Activated gamma-delta T cell treated with Interleukin-2 at 50 U/mL for 16 hours (primary cell): ENCODE measurements around the gene CALM3.
"Not testable (repeated sequence)": the region's sequence is repeated elsewhere in the genome, so short reads cannot be mapped to it uniquely, and the experiment has no call there.

Experiments used
- DNase-seq: peaks from one replicate; pipeline ENCODE4 v3.0.0-alpha.2; 2020

Gene CALM3

DNA sequence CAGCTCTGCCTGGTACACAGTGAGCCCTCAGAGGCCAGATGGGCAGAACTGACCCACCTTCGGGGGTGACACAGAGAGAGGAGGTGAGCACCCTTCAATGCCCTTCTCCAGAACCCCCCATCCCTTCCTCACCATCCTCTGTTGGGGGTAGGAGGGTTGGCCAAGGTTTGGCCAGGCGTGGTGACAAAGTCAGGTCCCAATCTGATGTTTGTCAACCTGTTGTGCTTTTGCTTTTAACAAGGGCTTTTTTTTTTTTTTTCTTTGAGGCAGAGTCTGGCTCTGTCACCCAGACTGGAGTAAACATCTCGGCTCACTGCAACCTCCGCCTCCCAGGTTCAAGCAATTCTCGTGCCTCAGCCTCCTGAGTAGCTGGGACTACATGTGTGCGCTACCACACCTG lies 16.5 kb downstream of the CALM3 start:
- no peak for DNase-seq

DNA sequence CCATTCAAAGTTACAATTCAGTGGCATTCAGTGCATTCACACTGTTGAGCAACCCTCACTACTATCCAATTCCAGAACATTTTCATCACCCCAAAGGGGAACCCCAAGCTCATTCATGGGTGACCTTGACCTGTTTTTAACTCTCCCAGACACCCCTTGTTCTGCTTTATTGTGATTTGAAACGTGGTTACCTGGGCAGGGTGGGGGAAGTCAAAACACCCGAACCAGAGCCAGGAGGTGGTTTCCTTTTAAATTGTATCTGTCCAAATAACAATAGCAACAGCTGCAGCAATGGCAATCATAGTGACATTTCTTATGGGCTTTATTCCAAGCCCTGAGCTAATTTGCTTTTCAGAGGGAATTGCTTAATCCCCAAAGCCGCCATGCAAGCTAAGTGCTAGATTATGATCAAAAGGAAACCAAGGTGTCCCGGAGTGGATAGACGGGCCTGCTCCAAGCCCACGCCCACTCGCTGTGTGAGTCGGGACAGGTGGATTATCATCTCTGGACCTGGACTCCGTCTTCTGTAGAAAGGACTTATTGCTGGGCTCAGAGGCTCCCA lies 17.6 kb downstream of the CALM3 start:
- no peak for DNase-seq

DNA sequence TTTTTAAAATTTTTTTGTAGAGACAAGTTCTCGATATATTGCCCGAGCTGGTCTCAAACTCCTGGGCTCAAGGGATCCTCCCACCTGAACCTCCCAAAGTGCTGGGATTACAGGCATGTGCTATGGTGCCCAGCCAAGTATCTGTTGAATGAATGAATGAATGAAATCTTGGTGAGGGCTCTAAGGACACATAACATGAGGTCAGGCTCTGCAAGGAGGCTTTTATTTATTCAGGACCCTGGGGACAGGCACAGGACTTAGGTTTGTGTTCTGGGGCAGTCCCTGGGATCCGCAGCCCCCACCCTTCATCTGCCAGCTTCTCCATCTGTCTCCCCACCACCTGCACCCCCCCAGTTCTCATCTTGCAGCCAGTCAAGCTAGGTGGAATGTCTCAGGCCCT lies 19.1 kb downstream of the CALM3 start:
- no peak for DNase-seq

DNA sequence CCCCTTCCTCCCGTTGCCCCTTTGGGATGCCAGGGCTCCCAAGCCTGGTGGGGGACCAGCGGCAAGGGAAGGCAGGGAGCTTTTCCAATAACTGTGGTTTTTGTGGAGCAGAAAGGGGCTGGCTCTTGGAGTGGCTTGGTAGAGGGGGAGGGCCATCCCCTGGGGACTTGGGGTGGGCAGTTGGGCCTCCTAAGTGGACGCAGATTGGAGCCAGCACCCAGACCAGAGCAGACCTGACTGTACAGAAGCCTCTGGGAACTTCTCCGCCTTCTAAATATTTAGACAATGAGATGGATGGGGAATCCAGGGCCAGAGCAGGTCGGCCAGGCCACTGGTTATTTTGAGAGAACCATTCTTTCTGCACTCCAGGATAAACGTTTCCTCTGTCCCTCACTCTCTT lies 19.6 kb downstream of the CALM3 start:
- no peak for DNase-seq

DNA sequence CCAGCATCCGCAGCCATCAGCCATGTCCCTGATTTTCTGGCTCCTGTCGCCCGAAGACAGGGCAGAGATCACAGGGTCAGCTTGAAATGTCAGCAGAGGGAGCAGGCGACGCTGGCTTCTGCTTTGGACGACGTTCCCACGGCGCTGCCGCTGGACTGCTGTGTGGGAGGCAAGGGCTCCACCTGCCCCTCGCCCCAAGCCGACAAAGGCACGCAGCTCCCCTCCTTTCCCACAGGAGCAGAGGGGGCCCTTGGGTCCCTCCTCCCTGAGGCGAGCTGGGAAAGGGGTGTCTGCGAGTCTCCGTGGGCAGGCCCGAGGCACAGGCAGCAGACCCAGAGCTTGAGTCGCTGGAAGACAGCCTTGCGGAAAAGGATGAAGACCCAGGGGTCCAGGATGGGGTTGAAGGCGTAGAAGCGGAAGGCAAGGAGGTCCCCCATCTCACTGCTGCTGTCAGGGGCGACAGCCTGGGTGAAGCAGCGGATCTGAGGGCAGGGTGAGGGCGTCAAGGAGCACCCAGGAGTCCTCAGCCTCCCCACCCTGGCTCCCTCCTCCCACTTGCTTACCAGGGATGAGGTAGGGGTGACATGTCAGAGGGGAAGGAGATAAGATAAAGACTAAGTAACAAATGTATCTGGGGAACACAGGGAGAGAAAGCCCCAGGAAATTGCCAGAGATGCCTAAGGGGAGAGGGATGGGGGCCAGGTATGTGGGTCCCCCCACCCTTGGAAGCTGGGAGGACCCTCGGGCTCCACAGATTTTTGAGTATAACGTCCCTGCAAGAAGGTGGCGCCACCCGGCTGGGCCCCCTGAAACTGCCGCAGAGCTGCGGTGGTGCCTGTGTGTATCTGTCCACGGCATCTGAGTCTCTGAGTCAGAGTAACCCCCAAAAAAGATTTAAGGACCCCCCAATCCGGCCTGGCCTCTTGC lies 20.3 kb downstream of the CALM3 start:
- DNase-seq = no peak

DNA sequence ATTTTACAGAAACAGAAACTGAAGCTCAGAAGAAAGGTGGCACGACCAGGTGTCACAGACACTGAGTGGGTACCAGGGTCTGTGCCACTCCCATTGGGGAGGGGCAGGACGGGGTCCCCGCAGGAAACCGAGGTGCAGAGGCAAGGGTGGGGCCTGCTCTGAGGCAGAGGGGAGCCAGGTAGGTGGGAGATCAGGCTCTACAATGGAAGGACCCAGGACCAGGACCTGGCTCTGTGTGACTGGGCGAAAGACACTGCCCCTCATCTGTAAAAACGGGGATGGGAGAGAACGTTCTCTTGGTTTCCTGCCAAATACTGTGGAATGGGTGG lies 21.0 kb downstream of the CALM3 start:
- DNase-seq = no peak

DNA sequence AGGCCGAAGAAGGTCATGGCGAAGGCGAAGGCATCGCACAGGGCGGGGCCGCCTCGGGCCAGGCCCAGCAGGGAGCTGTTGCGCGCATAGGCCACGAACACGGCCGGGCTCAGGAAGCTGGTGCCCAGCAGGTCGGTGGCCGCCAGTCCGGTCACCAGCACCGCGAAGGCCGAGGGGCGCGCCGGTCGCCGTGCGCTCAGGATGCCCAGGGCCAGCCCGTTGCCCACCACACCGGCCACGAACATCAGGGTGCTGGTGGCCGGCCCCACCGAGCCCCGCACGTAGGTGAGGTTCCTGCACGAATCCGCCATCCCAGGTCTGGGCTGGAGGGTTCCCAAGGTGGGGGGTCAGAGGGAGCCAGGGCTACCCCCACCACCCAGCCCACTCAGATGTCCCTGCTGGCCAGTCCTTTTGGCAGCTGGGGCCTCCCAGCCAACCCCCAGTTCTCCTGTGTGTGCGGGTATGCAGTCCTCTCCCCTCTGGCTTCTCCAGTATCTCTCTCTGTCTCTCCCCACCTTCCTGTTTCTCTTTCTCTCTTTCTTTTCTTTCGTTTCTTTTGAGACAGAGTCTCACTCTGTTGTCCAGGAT lies 22.9 kb downstream of the CALM3 start:
- DNase-seq = no peak

DNA sequence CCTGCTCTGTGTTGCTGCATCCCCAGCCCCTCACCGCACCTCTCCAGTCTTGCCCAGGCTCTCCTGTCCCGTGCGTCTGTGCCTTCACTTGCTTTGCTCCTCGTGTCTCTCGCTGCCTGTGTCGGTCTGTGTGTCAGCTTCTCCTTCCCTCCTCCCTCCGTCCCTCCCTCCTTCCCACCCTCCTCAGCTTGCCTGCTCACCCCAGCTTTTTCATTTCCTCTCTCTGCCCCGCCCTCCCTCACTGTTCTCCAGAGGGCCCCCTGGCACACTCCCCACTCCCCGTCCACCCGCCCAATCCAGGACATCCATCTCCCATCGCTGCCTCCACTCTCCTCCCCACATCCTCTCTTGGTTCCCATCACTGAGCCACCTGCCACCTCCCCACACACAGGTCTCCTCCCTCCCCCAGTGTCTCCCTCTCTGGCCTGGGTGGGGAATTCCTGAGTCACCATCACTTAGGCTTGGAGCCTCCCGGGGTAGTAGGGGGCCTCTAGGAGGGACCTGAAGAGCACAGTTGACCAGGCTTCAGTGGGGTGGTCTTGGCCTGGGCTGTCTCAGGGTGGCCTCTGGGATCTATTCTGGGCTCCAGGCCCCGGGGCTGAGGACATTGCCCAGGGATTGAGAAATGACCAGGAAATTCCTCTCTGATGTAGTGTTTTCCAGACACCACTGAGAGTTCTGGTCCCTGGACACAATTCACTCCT lies 24.0 kb downstream of the CALM3 start, which contains the start of gene PTGIR:
TSS of gene PTGIR (minus strand) at position 132 of the 704 bp plus-strand sequence. CDS start 864 bp downstream, outside the sequence.
- DNase-seq = no peak

DNA sequence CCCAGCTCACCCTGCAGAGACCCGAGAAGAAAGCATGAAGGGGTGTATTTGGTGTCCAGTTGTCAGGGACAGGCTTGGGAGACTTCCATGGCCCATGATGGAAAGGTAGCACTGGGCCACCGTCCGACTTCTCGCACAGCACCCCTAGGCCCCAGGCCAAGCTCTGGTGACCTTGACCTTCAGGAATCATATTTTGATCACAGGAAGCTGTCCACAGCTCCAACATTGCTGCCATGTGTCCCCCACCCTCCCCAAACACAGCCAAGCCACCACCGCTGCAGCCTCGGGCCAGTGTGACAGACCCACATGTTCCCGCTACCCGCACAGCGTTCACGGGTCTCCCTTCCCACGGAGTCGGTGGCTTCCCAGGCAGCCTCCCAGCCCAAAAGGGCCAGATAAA lies 24.6 kb downstream of the CALM3 start:
- DNase-seq = no peak

DNA sequence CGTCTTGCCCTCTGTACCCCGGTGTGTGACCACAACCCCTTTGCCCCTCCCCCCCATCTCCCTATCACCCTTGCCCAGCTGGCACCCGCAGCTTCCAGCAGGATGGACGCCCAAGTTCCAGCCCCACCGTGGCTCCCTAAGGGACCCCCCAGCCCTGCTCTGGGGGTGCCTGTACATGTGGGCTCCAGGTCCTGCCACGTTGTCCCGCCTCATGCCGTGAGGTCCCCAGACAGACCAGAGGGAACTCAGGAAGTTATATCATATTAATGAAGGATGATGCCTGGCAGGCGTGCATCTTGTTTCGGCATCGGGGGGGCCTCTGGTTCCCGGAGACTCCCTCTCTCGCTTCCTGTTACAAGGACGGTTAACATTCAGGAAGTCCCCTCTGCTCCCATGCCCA lies 25.3 kb downstream of the CALM3 start:
- DNase-seq = no peak

DNA sequence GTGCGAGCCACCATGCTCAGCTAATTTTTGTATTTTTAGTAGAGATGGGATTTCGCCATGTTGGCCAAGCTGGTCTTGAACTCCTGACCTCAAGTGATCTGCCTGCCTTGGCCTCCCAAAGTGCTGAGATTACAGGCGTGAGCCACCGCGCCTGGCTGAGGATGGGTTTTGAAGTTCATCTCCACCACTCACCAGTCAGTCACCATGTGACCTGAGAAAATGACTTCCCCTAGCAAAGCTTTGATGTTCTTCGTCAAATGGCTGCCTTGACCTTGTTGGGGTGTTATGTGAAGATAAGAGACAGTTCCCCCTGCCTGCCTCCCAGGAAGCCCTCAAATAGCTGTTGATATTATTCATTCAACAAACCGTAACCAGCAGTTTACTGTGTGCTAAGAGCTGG lies 27.8 kb downstream of the CALM3 start:
- not testable (repeated sequence) for DNase-seq

DNA sequence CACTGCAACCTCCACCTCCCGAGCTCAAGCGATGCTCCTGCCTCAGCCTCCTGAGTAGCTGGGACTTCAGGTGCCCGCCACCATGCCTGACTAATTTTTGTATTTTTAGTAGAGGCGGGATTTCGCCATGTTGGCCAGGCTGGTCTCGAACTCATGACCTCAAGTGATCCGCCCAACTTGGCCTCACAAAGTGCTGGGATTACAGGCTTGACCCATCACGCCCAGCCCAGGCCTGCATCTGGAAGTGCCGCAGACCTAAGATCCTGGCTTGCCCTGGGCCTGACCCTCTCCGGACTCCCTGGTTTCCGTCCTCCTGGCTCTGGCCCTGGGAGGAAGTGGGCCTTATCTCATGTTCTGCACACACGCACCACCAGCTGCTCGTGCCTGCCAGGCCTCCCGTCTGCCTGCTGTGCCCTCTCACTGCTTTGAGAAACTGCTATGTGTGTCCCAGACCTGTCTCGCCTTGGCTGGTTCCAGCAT lies 28.5 kb downstream of the CALM3 start:
- DNase-seq = no peak

DNA sequence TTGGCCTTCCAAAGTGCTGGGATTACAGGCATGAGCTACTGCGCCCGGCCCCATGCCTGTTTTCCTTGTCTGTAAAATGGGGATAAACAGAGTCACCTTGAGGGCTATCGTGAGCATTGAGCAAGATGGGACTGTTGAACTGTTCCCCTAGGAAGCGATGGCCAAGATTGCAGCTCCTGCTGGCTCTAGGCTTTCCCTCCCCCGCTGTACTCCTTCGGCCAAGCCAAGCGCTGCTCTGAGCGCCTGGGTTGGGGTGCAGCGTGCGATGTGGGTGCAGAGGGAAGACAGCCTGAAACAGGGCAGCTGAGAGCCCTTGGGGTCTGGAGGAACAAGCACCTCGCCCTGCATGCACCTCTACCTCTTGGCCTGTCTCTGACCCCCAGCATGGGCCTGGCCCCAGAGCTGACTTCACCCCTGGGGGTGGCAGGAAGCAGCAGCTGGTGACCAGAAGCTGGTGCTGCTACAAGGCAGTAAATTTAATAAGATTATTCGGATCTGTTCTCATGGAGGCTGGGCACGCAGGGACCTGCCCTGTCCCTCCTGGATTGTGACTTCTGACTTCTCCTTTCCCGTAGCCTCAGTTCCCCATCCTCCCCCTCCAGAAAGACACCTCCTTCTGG lies 29.6 kb downstream of the CALM3 start:
- DNase-seq = no peak

DNA sequence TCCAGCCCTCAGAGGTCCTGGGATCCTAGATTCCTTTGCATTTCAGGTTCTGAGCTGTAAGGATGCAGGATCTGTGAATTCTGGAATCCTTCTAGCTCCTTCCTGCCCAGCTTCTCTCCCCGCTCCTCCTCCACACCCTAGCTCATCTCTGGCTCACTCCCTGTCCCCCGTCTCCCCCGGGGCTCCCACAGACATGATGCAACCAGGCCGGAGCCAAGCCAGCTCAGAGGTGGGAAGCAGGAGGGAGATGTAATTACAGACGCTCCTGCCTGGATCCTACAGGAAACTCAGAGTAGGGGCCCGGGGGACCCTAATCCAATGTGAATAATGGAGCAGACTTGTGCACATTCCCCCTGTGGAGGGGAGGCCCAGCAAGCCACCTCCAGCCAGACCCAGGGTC lies 30.4 kb downstream of the CALM3 start:
- DNase-seq = no peak

DNA sequence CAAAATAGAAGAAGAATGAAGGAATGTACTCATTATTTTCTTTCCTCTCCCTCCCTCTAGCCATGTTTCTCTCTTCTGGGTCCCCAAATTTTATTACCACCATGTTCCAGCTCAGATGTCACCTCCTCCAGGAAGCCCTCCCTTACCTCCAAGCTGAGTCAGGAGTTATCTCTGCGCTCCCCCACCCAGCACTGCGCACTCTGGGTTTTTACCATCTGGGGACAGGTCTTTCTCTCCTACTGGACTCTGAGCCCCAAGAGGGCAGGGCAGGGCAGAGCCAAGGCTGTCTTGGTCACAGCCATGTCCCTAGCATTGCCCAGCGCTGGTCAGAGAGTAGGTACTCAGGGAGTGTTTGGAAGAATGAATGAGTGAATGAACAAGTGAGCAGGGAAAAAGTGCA lies 32.0 kb downstream of the CALM3 start:
- DNase-seq = no peak

DNA sequence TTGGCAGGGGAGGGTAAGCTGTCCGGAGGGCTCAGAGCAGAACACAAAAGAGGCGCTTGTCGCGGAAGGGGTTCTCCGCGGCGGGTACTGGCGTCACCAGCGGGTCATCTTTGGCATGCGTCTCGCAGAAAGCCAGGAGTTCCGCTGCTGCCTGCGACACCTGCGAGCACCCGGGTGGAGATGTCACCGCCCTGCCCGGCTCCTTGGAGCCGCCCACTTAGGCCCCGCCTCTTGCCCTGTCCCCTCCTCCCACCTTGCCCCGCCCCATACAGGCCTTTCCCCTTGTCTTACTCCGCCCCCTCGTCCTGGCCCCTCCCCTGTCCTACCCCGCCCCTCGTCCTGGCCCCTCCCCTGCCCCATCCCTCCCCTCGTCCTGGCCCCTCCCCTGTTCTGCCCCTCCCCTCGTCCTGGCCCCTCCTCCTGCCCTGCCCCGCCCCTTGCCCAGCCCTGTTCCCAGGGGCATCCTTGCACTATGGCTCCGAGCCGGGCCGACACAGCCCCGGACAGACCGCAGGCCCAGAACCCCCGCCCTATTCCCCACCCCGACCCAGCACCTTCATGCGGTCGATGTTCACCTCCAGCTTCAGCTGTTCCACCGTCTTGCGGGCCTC lies 33.0 kb downstream of the CALM3 start:
- peak; percentile 84 for DNase-seq

DNA sequence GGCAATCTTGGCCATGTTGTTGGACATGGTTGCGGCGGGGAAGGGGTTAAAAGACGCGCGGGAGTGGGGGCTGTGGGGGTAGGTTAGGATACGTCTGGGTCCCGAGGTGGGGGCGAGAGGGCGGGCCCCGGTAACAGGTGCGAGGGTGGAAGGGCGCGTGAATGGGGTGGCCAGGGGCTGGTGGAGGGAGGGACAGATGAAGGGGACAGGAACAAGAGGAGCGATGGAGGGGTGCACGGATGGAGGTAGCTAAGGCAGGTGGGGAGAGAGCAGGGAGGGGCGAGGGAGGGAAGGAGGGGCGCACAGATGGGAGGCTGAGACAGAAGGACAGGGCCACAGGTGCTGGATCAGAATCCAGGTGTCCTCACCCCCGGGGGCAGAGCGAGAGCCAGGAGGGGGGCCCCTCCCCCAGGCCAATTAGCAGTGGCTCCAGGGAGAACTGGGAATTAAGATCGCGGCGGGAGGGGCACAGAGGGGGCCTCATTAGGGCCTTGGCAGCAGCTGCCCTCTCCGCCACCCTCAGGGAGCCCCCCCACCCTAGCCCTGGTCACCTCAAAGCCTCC lies 33.6 kb downstream of the CALM3 start:
- DNase-seq = no peak

DNA sequence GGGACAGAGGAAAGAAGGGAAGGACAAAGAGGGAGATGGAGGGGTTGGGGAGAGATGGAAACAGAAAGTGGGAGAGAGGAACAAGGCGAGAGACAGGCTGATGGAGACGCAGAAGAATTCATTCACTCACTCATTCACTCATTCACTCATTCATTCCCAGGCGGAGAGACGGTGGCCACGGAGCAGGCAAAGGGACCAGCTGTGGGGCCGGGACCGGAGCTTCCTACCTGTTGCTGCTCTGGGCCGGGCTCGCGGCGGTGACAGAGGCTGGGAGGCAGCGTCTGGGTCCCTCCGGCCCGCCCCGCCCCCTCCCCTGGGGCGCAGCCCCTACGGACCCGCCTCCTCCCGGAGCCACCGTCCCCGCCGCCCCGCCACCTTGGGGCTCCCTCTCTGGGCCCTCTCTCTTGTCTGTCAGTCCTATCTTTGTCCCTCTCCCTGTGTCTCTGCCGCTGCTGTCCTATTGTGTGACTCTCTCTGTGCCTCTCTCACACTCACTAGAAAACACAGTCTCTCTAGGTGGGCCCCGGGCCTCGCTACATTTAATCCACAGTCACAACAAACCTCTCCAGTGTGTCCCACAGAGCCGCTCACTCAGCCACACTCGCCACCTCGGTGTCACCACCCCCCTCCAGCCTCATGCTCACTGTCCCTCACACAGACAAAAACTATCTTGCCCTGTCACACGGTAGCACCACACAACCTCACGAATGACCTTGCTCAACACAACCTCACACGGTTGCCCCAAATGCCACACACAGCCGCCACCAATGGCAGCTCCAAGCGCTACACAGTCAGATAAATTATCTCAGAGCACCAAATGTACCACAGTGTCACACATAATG lies 35.0 kb downstream of the CALM3 start, which contains the start of gene GNG8:
TSS of gene GNG8 (minus strand) at position 283 of the 842 bp plus-strand sequence. CDS start 1,520 bp downstream, outside the sequence.
- no peak for DNase-seq

DNA sequence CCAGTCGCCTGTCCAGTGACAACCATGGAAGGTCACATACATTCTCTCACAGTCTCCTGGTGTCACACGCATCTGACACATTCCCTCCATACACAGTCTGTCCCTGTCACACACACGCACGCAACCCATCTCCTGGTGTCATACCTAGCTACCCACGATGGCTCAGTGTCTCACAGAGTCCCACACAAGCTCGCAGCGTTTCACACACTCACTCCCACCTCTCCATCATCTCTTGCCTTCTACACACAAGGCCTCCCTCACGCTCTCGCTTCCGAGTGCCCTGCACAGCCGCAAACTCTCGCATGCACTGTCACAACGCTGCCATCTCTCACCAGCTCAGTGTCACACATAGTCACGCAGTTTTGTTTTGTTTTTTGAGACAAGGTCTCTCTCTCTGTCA lies 36.1 kb downstream of the CALM3 start:
- no peak for DNase-seq

DNA sequence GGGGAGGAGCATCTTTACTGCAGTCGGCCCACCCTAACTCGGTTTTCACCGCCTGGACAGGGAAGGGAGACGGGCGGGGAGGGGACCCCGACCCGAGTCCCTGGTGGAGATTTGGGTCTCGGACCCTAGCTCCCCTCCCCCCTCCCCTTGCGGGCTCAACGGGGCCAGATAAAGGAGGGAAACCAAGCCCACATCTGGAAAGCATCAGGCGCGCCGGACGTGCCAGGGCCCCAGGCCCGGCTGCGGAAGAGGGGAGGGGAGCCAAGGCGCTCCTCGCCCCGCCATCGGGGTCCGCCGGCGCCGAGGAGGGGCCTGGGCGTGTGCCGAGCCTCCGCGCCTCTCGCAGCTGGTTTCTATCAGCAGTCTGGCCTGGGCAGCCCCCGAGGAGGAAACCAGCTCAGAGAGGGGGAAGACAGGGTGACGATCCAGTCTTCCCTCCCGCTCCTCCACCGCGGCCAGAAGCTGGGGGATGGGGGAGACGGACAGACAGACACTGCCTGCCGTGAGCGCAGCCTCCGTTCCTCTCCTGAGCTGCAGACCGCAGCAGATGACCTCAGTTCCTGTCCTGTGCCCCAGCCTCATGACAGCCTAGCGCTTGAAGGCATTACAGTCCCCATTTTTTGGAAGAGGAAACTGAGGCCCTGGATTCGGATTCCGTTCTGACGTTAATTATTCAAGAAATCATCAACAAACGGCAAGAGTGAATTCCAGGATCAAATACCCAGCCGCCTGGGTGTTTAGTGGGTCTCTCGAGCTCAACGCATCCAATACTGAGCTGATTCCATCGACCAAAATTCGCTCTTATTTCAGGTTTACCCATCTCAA lies 38.4 kb downstream of the CALM3 start:
- no peak for DNase-seq
